Right ventricle myocardium inferior (tissue), 1 donor: Measurements from ENCODE around the gene MIPOL1. TPM values are rescaled to one million over a fixed set of nuclear protein-coding genes. Genes with fewer than 3 reads are reported as not detected.

Source experiments
- ATAC-seq: fragments of 200-7000 bp; cut with Tn5 transposase; one replicate; pipeline ENCODE4 v1.9.1; 2020; ENCODE audit warnings: mild to moderate bottlenecking, moderate library complexity
- DNase-seq: peaks from one replicate; pipeline ENCODE4 v3.0.0; 2021; ENCODE audit errors: missing footprints
- intact Hi-C: fragments of 100-400 bp; cut with DNase I; formaldehyde crosslinking; loops from one replicate; pipeline ENCODE4 v1.11.0; 2022
- total RNA-seq: library from RNA; stranded (reverse); fragmentation: NEBNext Ultra II Directional; extraction: Animal tissue kit (Norgen Biotek cat#: 25700); gene quantifications from one replicate; pipeline ENCODE4 v1.2.1, GENCODE V29; 2021
- donor health status: DM: no; HTN: yes; CAD: no; lungs with severe emphysema.

MIPOL1 gene
- total RNA-seq, 1 donor from 2014 or later: 7.0 TPM

GRCh38 chr14:37595809-37596621 lies 398.3 kb downstream of the MIPOL1 start:
- no peak for ATAC-seq
- intact Hi-C loops: no loop called here
- DNase-seq: no peak

- intact Hi-C loops: no loop called here
- DNase-seq (no peak), ATAC-seq (no peak)
Observed at GRCh38 chr14:37596790-37597472, 399.2 kb downstream of the MIPOL1 start.

- intact Hi-C loops: no loop called here
- ATAC-seq (no peak), DNase-seq (no peak)
Observed at GRCh38 chr14:37597538-37597913, 399.8 kb downstream of the MIPOL1 start.

- intact Hi-C loops: no loop called here
Observed at GRCh38 chr14:37597914-37598746, 400.4 kb downstream of the MIPOL1 start.

GRCh38 chr14:37598747-37599506 lies 401.2 kb downstream of the MIPOL1 start:
- DNase-seq: no peak

More at GRCh38 chr14:37597914-37598746, 400.4 kb downstream of the MIPOL1 start:
- ATAC-seq (no peak), DNase-seq (no peak)

GRCh38 chr14:37599507-37600368 lies 402.0 kb downstream of the MIPOL1 start:
- intact Hi-C loops: no loop called here
- ATAC-seq (no peak), DNase-seq (no peak)

More at GRCh38 chr14:37598747-37599506, 401.2 kb downstream of the MIPOL1 start:
- intact Hi-C loops: no loop called here
- no peak for ATAC-seq

- DNase-seq (no peak), ATAC-seq (no peak)
- intact Hi-C loops: no loop called here
Observed at GRCh38 chr14:37600880-37601741, 403.4 kb downstream of the MIPOL1 start.

- DNase-seq: no peak
- intact Hi-C loops: no loop called here
- no peak for ATAC-seq
Observed at GRCh38 chr14:37601865-37602264, 404.1 kb downstream of the MIPOL1 start.

Other genes with a start within 250 kb of the MIPOL1 start
- 0.76 TPM for gene SLC25A21, start 25.3 kb upstream of the MIPOL1 start, total RNA-seq